ENCODE data around the gene PEAK1. TPM values are rescaled to one million over a fixed set of nuclear protein-coding genes. Genes with fewer than 3 reads are reported as not detected.

PEAK1 gene
- total RNA-seq, 1 experiment from 2014 or later: 13.8 TPM

DNA sequence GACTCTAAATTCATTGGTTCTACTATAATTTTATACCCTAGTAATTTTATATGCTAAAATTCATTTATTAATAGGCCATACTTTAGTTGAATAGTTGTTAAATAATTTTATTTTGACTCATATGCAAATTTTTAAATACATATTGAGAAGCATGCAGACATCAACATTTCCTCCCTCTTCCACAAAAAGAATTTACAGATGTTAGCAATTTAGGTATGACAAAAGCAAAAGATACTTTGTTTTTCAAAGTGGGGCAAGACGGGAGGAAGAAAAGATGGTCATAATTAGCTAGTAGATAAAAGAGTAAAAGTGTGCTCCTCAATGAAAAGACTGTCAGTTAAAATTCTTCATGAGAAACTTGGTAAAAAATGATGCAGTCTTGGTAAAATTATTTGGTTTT lies 200.1 kb downstream of the PEAK1 start:
- Histone ChIP-seq H3K9me3 (ENCODE audit: low read length) (no peaks in the 10 kb centered on the region), H4K20me1 (ENCODE audit: low read length) (no peaks in the 10 kb centered on the region), H3K27ac (ENCODE audit: low read length) (no peak overlapping the region), H3F3A (ENCODE audit: low read length, unreplicated experiment) (no peaks in the 10 kb centered on the region), H3K4me2 (ENCODE audit: low read length) (no peak overlapping the region), H3K27me3 (ENCODE audit: low read length) (no peaks in the 10 kb centered on the region), H3K36me3 (ENCODE audit: low read depth, low read length) (no peaks in the 10 kb centered on the region), H3K4me1 (ENCODE audit: insufficient read depth, low read length) (no peaks in the 10 kb centered on the region), H3K79me2 (ENCODE audit: low read length) (no peaks in the 10 kb centered on the region), H3K9ac (ENCODE audit: low read length) (no peak overlapping the region), H2AFZ (ENCODE audit: low read length) (no peak overlapping the region), H3K4me3 (ENCODE audit: low read length) (no peak overlapping the region), H3K9me2 (replicated peaks; ENCODE audit: low read length) (no peaks in the 10 kb centered on the region)
- POLR2A ChIA-PET (ENCODE audit: unreplicated experiment): no interaction called here
- CTCF ChIA-PET: no interaction called here
- intact Hi-C loops (cut with micrococcal nuclease): no loop called here
- no peak for TF ChIP-seq EZH2phosphoT487 (IDR thresholded peaks at IDR 0.05; ENCODE audit: borderline replicate concordance, low read length)
- no peak for TF ChIP-seq EZH2 (IDR thresholded peaks at IDR 0.05; ENCODE audit: low read length, unreplicated experiment)
- TF ChIP-seq, protein P1, sequence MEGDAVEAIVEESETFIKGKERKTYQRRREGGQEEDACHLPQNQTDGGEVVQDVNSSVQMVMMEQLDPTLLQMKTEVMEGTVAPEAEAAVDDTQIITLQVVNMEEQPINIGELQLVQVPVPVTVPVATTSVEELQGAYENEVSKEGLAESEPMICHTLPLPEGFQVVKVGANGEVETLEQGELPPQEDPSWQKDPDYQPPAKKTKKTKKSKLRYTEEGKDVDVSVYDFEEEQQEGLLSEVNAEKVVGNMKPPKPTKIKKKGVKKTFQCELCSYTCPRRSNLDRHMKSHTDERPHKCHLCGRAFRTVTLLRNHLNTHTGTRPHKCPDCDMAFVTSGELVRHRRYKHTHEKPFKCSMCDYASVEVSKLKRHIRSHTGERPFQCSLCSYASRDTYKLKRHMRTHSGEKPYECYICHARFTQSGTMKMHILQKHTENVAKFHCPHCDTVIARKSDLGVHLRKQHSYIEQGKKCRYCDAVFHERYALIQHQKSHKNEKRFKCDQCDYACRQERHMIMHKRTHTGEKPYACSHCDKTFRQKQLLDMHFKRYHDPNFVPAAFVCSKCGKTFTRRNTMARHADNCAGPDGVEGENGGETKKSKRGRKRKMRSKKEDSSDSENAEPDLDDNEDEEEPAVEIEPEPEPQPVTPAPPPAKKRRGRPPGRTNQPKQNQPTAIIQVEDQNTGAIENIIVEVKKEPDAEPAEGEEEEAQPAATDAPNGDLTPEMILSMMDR (conservative IDR thresholded peaks at IDR 0.05; ENCODE audit: low read depth, low read length): no peak
- ATAC-seq: no peak
- no TSS peak for BruUV-seq (replicated peaks)
- no peak for DNase-seq

DNA sequence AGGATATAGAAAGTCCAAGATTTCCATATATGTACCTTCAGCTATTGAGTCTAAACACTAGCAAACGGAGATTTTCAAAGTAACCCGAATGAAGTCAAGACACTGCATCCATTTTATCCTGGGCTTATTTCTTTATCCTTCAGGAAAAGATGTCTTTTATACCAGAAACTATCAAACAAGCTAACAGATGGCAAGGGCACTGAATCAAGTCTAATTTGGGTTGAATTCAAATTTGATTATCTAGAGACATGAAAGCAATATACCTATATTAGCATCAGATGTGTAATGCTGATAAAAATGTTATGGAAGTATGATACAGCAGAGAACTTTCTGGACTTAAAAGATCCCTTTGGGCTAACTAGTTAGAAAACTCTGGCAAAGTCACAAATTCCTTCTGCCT lies 210.7 kb downstream of the PEAK1 start:
- DNase-seq: no peak
- no peaks in the 10 kb centered on the region for H3K4me1 ChIP-seq (ENCODE audit: insufficient read depth, low read length)
- ChIA-PET POLR2A (ENCODE audit: unreplicated experiment) (no interaction called here), CTCF (no interaction called here)
- H3K9me2 ChIP-seq (replicated peaks; ENCODE audit: low read length): no peaks in the 10 kb centered on the region
- H3K36me3 ChIP-seq (ENCODE audit: low read depth, low read length): no peaks in the 10 kb centered on the region
- H3K4me2 ChIP-seq (ENCODE audit: low read length): no peak overlapping the region
- no peaks in the 10 kb centered on the region for H3K27me3 ChIP-seq (ENCODE audit: low read length)
- H2AFZ ChIP-seq (ENCODE audit: low read length): no peak overlapping the region
- no peak overlapping the region for H3K9ac ChIP-seq (ENCODE audit: low read length)
- no peak for TF ChIP-seq EZH2phosphoT487 (IDR thresholded peaks at IDR 0.05; ENCODE audit: borderline replicate concordance, low read length)
- no peak for TF ChIP-seq EZH2 (IDR thresholded peaks at IDR 0.05; ENCODE audit: low read length, unreplicated experiment)
- TF ChIP-seq, protein P1 (conservative IDR thresholded peaks at IDR 0.05; ENCODE audit: low read depth, low read length): no peak
- H3K27ac ChIP-seq (ENCODE audit: low read length): no peak overlapping the region
- H3K79me2 ChIP-seq (ENCODE audit: low read length): no peaks in the 10 kb centered on the region
- BruUV-seq (replicated peaks): no TSS peak
- H3K9me3 ChIP-seq (ENCODE audit: low read length): no peaks in the 10 kb centered on the region
- no peak for ATAC-seq
- H4K20me1 ChIP-seq (ENCODE audit: low read length): no peaks in the 10 kb centered on the region
- no peak overlapping the region for H3K4me3 ChIP-seq (ENCODE audit: low read length)
- intact Hi-C loops (cut with micrococcal nuclease): no loop called here
- no peaks in the 10 kb centered on the region for H3F3A ChIP-seq (ENCODE audit: low read length, unreplicated experiment)

DNA sequence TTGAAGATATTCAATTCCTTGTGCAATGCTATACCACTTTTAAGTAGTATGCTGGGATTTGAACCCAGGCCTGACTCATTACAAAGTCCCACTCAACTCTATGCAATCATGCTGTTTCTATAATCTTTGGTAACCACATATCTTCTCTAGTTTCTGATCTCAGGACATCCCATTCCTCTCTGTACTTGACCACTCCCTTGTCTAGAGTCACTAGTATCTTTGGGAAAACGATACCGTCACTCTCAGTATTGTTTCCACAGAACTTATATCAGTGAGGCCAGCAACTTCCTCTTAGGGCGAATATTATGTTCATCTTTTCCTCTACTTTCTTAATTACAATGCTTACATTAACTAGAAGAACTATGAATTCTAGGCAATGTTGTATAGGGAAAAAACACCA lies 211.7 kb downstream of the PEAK1 start:
- no peaks in the 10 kb centered on the region for H4K20me1 ChIP-seq (ENCODE audit: low read length)
- no peaks in the 10 kb centered on the region for H3K9me2 ChIP-seq (replicated peaks; ENCODE audit: low read length)
- H3K27me3 ChIP-seq (ENCODE audit: low read length): no peaks in the 10 kb centered on the region
- no peaks in the 10 kb centered on the region for H3K36me3 ChIP-seq (ENCODE audit: low read depth, low read length)
- no peaks in the 10 kb centered on the region for H3K4me1 ChIP-seq (ENCODE audit: insufficient read depth, low read length)
- no peak overlapping the region for H3K4me2 ChIP-seq (ENCODE audit: low read length)
- TF ChIP-seq, protein P1 (conservative IDR thresholded peaks at IDR 0.05; ENCODE audit: low read depth, low read length): no peak
- TF ChIP-seq EZH2phosphoT487 (IDR thresholded peaks at IDR 0.05; ENCODE audit: borderline replicate concordance, low read length): no peak
- no peak for TF ChIP-seq EZH2 (IDR thresholded peaks at IDR 0.05; ENCODE audit: low read length, unreplicated experiment)
- no TSS peak for BruUV-seq (replicated peaks)
- intact Hi-C loops (cut with micrococcal nuclease): no loop called here
- CTCF ChIA-PET: no interaction called here
- POLR2A ChIA-PET (ENCODE audit: unreplicated experiment): no interaction called here
- H3K4me3 ChIP-seq (ENCODE audit: low read length): no peak overlapping the region
- DNase-seq: no peak
- H3K79me2 ChIP-seq (ENCODE audit: low read length): no peaks in the 10 kb centered on the region
- H3K27ac ChIP-seq (ENCODE audit: low read length): no peak overlapping the region
- no peak for ATAC-seq
- H2AFZ ChIP-seq (ENCODE audit: low read length): no peak overlapping the region
- H3F3A ChIP-seq (ENCODE audit: low read length, unreplicated experiment): no peaks in the 10 kb centered on the region
- H3K9ac ChIP-seq (ENCODE audit: low read length): no peak overlapping the region
- no peaks in the 10 kb centered on the region for H3K9me3 ChIP-seq (ENCODE audit: low read length)

Data from PC-3 (cell line).